MCF 10A (cell line): ENCODE data around the gene BBS12. TPM values are rescaled to one million over a fixed set of nuclear protein-coding genes. Genes with fewer than 3 reads are reported as not detected.

ENCODE experiments used
- BruUV-seq: library from RNA; stranded (reverse); fragments of 400-500 nt; replicated peaks from 2 replicates; lab custom pipeline; 2021; lab: Mats Ljungman, UMichigan
- CTCF ChIA-PET: fragments of 300-600 bp; sonication (Branson Sonifier 250); formaldehyde crosslinking; extraction: SDS; loops from one replicate; lab custom pipeline; 2021; ENCODE audit warnings: antibody characterized with exemption, inconsistent platforms; lab: Yijun Ruan, JAX
- POLR2A ChIA-PET: fragments of 300-600, 350-650 bp; sonication (Branson Sonifier 250); formaldehyde crosslinking; extraction: SDS; loops from one replicate; lab custom pipeline; 2020; ENCODE audit warnings: antibody characterized with exemption, inconsistent platforms; lab: Yijun Ruan, JAX
- DNase-seq: peaks from one replicate; pipeline ENCODE4 v3.0.0-alpha.2; 2018; ENCODE audit not compliant: unreplicated experiment
- H3K27ac Mint-ChIP-seq: one replicate; pipeline ENCODE4 v1.8.0; 2022; ENCODE audit warnings: mild to moderate bottlenecking, low read depth, mixed read lengths; ENCODE audit not compliant: unreplicated experiment
- H3K27me3 Mint-ChIP-seq: one replicate; pipeline ENCODE4 v1.8.0; 2022; ENCODE audit warnings: mixed read lengths; ENCODE audit not compliant: insufficient read depth, unreplicated experiment
- H3K36me3 Mint-ChIP-seq: one replicate; pipeline ENCODE4 v1.8.0; 2022; ENCODE audit warnings: mild to moderate bottlenecking, moderate library complexity, mixed read lengths; ENCODE audit not compliant: insufficient read depth, unreplicated experiment
- H3K4me1 Mint-ChIP-seq: one replicate; pipeline ENCODE4 v1.8.0; 2022; ENCODE audit warnings: mixed read lengths; ENCODE audit not compliant: insufficient read depth, unreplicated experiment
- H3K4me3 Mint-ChIP-seq: one replicate; pipeline ENCODE4 v1.8.0; 2022; ENCODE audit warnings: mild to moderate bottlenecking, moderate library complexity, mixed read lengths; ENCODE audit not compliant: unreplicated experiment
- H3K9me3 Mint-ChIP-seq: one replicate; pipeline ENCODE4 v1.8.0; 2022; ENCODE audit warnings: mixed read lengths; ENCODE audit not compliant: unreplicated experiment
- CTCF ChIP-seq: fragments of 200-600 bp; IDR thresholded peaks from one replicate; pipeline ENCODE4 v1.8.0; 2022; ENCODE audit warnings: antibody characterized with exemption, mild to moderate bottlenecking; ENCODE audit not compliant: unreplicated experiment
- intact Hi-C: fragments of 100-400 bp; cut with micrococcal nuclease; formaldehyde crosslinking; loops from 2 replicates; pipeline ENCODE4 v1.14.1; 2022
- total RNA-seq: library from RNA; stranded (reverse); gene quantifications from 2 replicates; pipeline ENCODE4 v1.2.3, GENCODE V29; 2022

Gene BBS12
- total RNA-seq, 1 experiment from 2014 or later, result 4.7 TPM

GRCh38 chr4:122772311-122772710 is 39.8 kb downstream of the BBS12 start:
- no peaks in the 10 kb centered on the region for H3K36me3 Mint-ChIP-seq

GRCh38 chr4:122772986-122773385 is 40.5 kb downstream of the BBS12 start:
- Mint-ChIP-seq H3K4me1 (peaks cover 35% of the 10 kb centered on the region), H3K36me3 (no peaks in the 10 kb centered on the region), H3K27me3 (no peaks in the 10 kb centered on the region), H3K4me3 (no peak overlapping the region), H3K9me3 (no peaks in the 10 kb centered on the region), H3K27ac (peak overlapping the region; percentile 61)
- no TSS peak for BruUV-seq
- DNase-seq, result peak; percentile 62
- TF ChIP-seq CTCF, result no peak
- ChIA-PET POLR2A (interaction anchor here (0.8 to 2.2 kb wide), 8 partner anchors 8 to 123 kb away, joined by 3 to 10 read pairs (median 6); no protein-coding TSS in a partner anchor), CTCF (interaction anchor here (1.0 to 1.1 kb wide), 2 partner anchors 15 to 105 kb away, joined by 3 to 10 read pairs; no protein-coding TSS in a partner anchor)
- intact Hi-C loops, result no loop called here

More at GRCh38 chr4:122772311-122772710, 39.8 kb downstream of the BBS12 start:
- TF ChIP-seq CTCF, result no peak
- POLR2A ChIA-PET, result interaction anchor here (1.3 kb wide), 1 partner anchor 25 kb away, joined by 11 read pairs; no protein-coding TSS in a partner anchor
- Mint-ChIP-seq H3K27me3 (no peaks in the 10 kb centered on the region), H3K27ac (peak overlapping the region; percentile 61), H3K9me3 (no peaks in the 10 kb centered on the region), H3K4me3 (no peak overlapping the region), H3K4me1 (peaks cover 29% of the 10 kb centered on the region)
- no TSS peak for BruUV-seq
- CTCF ChIA-PET, result interaction anchor here (1.0 kb wide), 1 partner anchor 11 kb away, joined by 4 read pairs; no protein-coding TSS in a partner anchor
- intact Hi-C loops, result no loop called here
- DNase-seq, result peak; percentile 76

GRCh38 chr4:122775039-122775438 is 42.5 kb downstream of the BBS12 start:
- H3K27ac Mint-ChIP-seq, result peak overlapping the region; percentile 86
- H3K36me3 Mint-ChIP-seq, result no peaks in the 10 kb centered on the region
- ChIA-PET POLR2A (interaction anchor here (2.2 kb wide), 1 partner anchor 10 kb away, joined by 10 read pairs; no protein-coding TSS in a partner anchor), CTCF (interaction anchor here (0.7 kb wide), 1 partner anchor 139 kb away, joined by 3 read pairs; no protein-coding TSS in a partner anchor)
- no TSS peak for BruUV-seq
- no peak overlapping the region for H3K4me3 Mint-ChIP-seq
- intact Hi-C loops, result no loop called here
- H3K4me1 Mint-ChIP-seq, result peaks cover 43% of the 10 kb centered on the region
- H3K27me3 Mint-ChIP-seq, result no peaks in the 10 kb centered on the region
- no peaks in the 10 kb centered on the region for H3K9me3 Mint-ChIP-seq
- TF ChIP-seq CTCF, result no peak
- no peak for DNase-seq

GRCh38 chr4:122775987-122776836 is 43.7 kb downstream of the BBS12 start:
- Mint-ChIP-seq H3K9me3 (no peaks in the 10 kb centered on the region), H3K4me1 (peaks cover 43% of the 10 kb centered on the region), H3K4me3 (no peak overlapping the region), H3K36me3 (no peaks in the 10 kb centered on the region), H3K27ac (peak overlapping the region; percentile 86), H3K27me3 (no peaks in the 10 kb centered on the region)
- intact Hi-C loops, result no loop called here
- no peak for DNase-seq
- BruUV-seq, result no TSS peak
- TF ChIP-seq CTCF, result no peak
- ChIA-PET POLR2A (interaction anchor here (0.9 to 4.0 kb wide), 15 partner anchors 9 to 148 kb away, joined by 3 to 36 read pairs (median 4); partner anchors contain the start of genes BBS12, FGF2 and NUDT6), CTCF (interaction anchor here (0.5 to 1.3 kb wide), 6 partner anchors 10 to 146 kb away, joined by 3 to 7 read pairs (median 3); partner anchors contain the start of genes BBS12 and NUDT6)
